ENCODE measurements around the gene ADARB2.

ADARB2 gene

DNA sequence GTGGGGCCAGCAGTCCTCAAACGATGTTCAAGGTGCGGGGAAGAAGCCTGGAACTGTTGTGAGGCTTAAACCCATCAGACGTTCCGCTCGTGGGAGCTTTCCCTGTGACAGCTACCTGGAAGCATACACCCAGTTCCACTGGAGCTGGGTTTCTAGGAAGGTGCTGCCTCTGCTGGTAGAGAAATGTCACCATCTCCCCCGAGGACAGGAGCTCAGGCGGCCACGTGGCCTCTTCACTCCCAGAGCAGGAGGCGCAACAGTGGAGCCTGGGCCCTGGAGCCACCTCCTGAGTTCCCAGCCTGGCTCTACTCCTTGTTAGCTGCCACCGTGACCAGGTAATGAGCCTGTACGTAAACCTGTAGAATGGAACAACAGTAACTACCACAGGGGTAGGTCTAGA is 156.1 kb downstream of the ADARB2 start:
- no peak for DNase-seq

- DNase-seq, result no peak
These were observed 157.7 kb downstream of the ADARB2 start for GRCh38 chr10:1579671-1580070.

DNA sequence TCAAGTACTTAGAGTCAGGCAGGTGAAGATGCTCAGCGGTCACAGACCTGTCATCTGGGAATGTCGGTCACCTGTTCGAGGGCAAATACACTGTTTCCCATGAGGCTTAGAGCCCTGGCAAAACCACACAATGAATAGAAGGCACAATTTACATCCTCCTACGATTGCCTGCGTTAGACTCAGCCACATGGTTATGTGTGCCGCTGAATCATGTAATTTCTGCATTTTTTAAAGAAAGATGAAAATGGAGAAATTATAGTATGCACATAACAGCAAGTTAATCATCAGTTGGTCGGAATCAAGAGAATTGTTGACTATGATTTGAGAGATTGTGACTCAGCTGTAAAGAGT is 158.2 kb downstream of the ADARB2 start:
- no peak for DNase-seq

- DNase-seq, result no peak
These were observed 158.8 kb downstream of the ADARB2 start for GRCh38 chr10:1578392-1579140.

GRCh38 chr10:1577945-1578344 is 159.4 kb downstream of the ADARB2 start:
- DNase-seq, result peak; percentile 48

- DNase-seq, result no peak
These were observed 160.0 kb downstream of the ADARB2 start for GRCh38 chr10:1577373-1577770.

- no peak for DNase-seq
These were observed 160.6 kb downstream of the ADARB2 start for GRCh38 chr10:1576467-1577372.

- no peak for DNase-seq
These were observed 161.7 kb downstream of the ADARB2 start for GRCh38 chr10:1575481-1576244.

DNA sequence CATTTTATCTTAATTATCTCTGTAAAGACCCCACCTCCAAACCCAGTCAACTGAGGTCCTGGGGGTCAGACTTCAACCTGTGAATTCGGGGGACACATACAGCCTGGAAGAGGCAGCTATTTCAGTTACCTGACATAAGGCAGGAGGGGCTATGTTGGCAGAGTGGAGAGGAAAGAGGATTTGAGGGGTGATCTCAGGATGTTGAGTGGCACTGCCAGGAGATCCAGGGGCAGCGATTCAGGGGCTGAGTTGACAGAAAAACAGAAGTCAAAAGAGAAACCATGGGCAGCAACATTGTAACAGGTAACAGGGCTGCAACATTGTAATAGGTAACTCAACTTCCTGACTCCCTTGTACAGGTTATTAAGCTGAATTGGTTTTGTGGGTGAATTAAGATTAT is 162.6 kb downstream of the ADARB2 start:
- no peak for DNase-seq

- DNase-seq, result no peak
These were observed 163.3 kb downstream of the ADARB2 start for GRCh38 chr10:1573981-1574380.

GRCh38 chr10:1573334-1573969 is 163.9 kb downstream of the ADARB2 start:
- DNase-seq, result no peak

DNA sequence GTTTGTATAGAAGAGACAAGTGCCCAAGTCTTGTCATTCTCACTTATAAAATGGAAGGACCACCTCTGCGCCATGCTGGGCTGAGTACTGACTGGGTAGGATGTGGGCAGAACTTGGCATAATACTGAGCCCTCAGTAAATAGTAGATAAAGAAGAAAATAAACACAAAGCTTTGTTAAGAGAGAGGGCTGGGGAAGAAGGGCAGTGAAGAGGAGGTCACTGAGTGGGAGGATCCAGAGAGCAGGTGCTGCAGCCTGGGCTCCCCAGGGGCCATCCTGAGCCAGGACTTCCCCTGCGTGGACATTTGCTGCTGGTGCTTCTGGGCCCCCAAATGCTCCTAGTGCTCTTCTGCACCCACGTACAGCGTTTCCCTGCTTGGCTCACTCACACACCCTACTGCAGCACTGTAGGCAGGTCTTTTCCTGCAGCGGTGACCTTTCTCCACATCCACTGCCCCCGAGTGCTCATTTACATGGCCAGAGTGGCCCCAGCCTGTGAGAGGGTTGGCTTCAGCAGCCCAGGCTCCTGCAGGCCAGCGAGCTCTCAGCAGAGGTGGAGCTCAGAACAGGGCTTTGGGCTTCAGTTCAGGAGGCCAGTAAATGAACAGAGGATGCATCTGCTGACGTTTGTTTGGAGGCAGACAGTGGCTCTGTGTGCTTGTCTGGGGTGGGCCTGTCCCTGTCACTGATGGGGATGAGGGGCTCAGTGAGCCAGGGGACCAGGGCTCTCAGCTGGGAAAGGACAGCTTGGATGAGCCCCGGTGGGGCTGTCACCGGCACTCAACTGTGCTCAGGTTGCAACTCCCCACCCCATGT is 164.6 kb downstream of the ADARB2 start:
- peak; percentile 13 for DNase-seq

DNA sequence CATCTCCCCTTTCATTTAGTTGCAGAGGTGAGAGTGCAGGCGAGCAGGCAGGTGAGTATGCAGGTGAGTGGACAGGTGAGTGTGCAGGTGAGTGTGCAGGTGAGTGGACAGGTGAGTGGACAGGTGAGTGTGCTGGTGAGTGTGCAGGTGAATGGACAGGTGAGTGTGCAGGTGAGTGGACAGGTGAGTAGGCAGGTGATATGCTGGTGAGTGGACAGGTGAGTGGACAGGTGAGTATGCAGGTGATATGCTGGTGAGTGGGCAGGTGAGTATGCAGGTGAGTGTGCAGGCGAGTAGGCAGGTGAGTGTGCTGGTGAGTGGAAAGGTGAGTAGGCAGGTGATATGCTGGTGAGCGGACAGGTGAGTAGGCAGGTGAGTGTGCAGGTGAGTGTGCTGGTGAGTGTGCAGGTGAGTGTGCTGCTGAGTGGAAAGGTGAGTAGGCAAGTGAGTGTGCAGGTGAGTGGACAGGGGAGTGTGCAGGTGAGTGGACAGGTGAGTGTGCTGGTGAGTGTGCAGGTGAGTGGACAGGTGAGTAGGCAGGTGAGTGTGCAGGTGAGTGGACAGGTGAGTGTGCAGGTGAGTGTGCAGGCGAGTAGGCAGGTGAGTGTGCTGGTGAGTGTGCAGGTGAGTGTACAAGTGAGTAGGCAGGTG is 165.6 kb downstream of the ADARB2 start:
- no peak for DNase-seq

DNA sequence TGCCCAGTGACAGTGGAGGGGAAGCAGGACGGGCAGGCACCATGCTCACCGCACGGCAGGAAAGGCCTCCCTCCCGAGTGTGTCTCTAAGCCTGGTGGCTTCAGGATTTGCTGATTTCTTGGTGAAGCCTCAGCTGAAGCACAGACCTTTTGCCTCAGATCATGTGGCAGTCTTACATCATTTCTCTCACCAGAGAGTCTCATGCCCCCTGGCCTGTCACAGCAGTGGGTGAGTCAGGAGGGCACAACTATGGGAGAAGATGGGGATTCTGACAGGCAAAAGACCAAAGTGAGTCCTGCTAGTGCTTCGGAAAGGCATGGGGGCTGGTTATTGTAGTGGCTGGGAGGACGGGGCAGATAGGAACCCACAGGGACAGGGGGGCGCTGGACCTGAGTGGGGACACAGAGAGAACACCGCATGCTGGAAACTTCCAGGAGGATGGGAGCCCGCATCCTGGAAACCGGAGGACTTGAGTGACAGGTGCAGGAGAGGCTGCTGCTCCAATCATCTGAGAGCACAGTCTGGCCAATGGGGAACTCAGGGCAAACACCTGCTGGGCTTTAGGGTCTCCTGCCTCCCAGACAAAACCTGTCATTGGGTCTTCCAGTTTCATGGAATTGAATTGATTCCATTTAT is 166.8 kb downstream of the ADARB2 start:
- DNase-seq, result no peak

DNA sequence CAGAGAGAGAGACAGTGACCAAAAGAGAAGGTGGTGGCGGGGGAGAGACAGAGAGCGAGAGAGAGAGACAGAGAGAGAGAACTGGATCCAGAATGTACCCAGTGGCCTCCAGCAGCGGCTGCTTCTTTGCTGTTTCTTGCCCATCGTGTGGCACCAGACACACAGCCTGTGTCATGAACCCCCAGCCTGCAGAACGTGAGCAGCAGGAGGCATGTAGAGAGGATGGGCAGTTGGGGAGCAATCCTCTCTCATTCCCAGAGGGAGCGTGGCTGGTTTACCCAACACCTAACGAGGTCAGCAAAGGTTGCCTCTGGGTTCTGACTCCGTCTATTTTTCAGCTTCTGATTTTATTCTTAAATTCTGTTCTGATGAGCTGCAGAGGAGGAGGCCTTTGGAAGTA is 168.1 kb downstream of the ADARB2 start:
- DNase-seq, result no peak

DNA sequence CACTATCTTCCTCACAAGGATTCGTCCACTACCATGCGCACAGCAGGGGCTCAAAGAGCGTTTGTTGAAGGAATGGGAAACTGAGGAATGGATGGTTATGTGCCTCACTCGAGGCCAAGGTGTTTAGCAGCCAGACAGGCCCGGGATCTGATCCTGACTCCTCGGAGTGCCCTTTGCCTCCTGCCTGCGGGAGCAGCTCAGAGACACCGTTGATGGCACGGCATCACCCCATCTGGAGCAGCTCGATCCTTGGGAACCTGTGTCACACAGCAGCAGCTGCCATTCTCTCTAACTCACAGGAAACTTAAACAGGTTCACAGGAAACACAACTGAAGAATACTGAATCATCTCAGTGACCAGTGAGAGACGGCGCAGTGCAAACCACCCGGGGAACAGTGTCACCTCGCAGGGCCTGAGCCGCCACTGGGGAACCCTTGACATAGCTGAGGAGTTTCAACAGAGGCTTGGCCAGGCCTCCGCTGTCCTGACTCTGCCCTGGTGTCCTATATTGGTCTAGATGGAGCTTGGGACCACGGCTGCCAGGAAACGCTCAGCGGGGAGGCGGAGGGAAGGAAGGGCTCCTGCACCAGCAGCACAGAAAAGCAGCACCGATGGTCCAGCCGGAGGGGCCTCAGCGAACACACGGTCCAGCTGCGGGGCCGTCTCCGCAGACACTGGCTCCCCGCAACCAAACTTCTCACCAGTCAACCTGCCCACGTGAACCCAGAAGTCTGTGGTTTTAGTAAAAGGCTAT is 169.4 kb downstream of the ADARB2 start:
- DNase-seq, result no peak

DNA sequence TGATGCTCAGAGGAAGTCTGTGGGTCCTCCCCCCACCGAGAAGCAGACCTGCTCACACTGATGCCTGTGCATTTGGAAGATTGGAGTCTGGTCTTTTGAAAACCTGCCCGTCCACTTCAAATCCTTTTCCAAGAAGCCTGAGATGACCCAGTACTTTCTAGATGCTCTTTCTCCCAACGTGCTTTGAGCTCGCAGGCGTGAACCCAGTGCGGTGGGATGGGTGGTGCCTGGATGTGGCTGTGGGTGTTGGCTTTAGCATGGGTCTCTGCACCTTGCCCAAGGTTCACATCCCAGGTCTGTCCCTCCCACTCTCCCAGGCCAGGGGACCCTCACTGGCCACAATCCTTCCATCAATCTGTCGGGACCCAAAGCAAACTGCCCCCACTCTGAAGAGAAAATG is 170.2 kb downstream of the ADARB2 start:
- no peak for DNase-seq

- no peak for DNase-seq
These were observed 172.5 kb downstream of the ADARB2 start for GRCh38 chr10:1564791-1565190.

DNA sequence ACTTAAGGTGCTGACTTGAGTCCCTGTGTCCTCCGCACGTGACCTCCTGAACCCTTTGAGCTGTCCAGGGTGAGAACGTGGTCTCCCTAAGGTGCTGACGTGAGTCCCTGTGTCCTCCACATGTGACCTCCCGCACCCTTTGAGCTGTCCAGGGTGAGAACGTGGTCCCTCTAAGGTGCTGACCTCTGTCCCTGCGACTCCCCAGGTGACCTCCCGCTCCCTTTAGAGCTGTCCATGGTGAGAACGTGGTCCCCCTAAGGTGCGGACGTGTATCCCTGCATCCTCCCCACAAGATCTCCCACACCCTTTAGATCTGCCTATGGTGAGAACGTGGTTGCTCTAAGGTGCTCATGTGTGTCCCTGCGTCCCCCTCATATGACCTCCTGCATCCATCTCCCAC is 174.3 kb downstream of the ADARB2 start:
- DNase-seq, result no peak

DNA sequence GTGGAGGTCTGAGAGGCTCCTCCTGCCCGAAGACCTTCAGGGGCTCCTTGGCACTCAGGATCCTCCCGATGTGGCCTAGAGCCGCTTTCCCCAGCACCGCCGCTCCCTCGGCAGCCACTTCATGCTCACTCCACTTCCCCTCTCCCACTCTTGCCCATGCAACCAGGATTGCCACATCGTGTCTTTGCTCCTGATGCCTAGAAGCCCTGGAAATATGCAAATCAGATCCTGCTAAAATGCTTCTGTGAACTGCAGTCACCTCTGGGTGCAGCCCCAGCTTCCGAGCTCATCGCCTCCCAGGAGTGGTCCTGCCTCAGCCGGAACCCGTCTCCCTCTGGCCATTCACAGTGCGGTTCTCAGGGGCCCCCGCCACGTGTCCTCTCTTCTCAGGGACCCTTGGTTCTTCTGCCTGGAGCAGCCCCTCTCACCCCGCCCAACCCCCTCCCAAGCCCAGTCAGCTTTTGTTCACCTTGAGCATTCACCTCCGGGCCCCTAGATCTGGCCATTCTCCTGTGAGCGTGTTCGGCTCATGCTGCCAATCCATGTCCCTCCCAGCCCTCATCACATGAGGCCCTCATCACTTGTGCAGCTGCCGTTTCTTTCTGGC is 175.5 kb downstream of the ADARB2 start:
- no peak for DNase-seq
